HG03342 (cell line): ENCODE measurements around the gene LNX2.

Experiments
- ATAC-seq: cut with Tn5 transposase; IDR thresholded peaks from one replicate; pipeline ENCODE4 v1.9.1; 2021; ENCODE audit warnings: mild to moderate bottlenecking, moderate library complexity; ENCODE audit not compliant: unreplicated experiment

Gene LNX2

DNA sequence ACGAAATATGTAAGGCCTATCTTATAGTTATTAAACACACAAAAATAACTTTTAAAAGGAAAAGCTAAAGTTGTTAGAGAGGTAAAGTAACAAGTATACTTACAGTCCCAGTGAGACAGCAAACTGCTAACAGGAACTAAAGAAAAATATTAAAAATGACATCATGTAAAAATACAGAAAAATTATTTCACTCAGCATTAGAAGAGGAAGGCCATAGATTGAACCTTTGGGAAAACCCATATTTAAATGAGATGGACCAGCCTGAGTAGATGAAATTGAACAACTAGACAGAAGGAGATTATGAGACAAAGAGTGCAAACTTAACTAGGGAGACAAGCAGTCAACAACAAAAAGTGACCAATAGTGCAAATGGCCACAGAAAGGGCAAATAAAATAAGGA lies 49.4 kb downstream of the LNX2 start:
- ATAC-seq: no peak

DNA sequence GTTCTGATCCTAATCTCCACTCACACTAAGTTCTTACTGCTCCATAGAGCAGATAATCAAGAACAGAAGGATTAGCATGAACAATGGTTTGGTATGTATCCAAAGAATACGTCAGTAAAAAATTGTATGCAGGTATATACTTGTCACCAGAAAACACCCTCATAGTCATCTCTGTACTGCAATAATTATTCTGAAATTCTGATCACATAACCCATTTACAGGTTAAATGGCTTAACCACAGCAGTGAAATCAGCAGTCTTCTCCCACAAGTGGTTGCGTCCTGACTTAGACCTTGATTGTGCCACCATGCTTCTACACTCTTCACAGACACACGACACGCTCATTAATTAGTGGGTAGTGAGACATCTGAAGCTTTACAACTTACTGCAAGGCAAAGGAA lies 50.9 kb downstream of the LNX2 start:
- no peak for ATAC-seq

DNA sequence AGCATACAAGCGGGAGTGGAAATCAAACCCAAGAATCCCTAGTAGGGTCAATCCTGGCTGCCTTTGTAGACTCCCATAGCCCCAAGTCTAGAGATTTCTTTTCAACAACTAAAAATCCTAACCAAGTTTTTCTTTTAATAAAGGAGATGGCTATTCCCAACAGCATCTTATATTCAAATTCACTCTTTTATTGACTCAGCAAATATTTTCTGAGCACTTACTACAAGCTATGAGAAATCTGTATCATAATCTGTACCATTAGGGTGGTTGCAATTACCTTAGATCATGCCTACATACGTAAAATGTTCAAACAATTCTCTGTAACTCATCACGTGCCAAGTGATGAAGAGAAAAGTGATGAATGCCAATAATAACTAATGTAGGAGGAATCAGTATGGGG lies 54.5 kb downstream of the LNX2 start:
- ATAC-seq: no peak

DNA sequence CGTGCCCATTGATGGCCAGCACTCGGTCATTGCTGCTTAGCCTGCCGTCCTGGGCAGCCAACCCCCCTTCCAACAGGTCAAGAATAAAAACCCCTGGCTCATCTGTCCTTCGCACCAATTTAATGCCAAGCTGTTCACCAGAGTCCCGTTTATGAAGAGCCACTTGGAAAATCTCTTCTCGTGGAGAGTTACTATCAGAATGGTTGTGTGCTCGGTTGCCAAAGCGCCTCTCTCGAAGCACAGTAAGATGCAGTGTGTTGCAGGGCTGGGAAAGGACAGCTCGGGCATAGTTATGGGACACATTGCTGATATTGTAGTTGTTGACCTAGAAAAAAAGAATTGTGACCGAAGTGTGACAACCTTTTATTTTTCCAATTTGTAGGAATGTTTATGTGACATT lies 57.9 kb downstream of the LNX2 start:
- ATAC-seq: no peak

DNA sequence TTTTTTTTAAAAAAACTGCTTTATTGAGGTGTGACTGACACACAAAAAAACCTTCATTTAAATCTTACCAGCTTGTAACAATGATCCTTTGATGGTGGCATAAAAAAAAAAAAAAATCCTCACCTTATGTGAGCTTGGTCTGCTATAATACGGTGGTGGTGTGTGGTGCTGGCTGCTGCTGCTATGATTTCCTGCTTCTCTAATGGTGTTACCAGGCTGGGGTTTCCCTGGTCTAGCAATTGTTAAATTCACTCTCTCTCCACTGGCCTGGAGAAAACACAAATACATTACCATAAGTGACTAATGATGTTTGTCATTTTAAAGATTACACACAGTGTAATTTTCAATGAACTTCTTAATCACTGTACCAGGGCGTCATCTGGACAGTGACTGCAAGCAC lies 60.6 kb downstream of the LNX2 start:
- no peak for ATAC-seq

DNA sequence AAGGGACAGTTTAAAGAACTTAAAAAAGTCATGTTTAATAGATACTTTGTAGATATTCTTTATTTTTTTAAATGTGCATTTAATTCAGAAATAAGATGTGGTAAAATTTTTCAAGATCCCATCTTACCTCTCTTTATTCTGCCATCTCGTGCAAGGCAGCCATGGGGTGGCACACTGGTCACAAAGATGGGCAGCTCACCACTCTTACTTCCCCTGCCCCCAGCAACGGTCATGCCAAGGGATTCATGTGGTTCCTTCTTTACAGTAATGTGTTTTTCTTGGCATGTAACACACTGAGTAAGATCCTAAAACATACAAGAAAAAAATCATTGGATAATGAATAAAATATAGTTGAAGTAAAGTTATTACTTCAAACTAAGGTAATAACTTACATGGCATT lies 64.2 kb downstream of the LNX2 start:
- ATAC-seq: no peak

DNA sequence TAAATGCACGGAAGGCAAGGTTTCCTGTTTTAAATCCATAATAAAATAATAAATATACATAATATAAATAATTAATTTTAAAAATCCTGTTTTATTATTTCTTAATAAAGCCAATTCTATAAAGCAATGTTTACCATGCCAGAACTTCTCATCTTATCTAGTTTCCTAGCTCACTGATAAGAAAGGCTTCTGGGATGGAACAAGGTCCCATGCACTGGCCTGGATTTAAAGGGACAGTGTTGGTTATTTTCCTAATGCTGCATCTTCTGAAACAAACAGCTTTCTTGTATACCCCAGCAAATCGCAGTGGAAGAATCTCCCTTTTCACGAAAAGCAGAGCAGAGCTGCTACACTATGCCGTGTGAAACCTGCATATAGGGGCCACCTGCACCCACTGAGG lies 68.8 kb downstream of the LNX2 start:
- no peak for ATAC-seq

DNA sequence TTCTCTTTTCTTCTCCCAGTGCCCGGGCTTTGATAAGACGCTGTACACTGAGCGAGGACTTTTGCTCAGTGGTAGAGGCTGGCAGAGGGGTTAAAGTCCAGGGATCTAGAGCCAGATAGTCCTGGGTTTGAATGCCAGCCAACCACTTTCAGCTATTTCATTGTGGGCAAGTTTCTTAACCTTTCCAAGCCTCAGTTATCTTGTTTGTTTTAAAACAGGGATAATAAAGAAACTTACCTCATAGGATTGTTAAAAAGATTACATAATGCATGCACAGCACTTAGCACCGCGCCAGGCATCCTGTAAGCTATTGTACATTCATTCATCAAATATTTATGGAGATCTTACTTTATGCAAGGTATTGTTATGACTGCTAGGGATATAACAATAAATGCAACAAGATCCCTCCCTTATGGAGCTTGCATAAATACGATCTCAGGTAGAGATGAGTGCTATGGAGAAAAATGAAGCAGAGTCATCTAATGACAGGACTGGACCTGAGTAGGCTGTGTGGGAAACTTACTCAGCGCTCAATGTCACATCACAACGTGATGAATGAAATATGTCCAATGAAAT lies 70.8 kb downstream of the LNX2 start:
- ATAC-seq: no peak

DNA sequence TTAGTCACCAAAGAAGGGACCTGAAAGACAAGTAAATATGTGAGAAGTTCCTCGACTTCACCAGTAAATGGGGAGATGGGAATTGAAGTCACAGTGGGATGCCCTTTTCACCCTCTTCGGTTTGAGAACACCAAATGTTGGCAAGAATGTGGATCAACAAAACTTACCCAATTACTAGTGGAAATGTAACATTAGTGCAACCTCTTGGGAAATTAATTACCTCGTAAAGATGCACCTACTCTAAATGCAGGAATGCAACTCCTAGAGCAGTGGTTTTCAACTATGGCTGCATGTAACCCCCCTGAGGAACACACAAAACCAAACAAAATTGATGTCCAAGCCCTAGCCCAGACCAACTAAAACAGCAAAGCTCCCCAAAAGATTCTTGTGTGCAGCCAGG lies 78.1 kb downstream of the LNX2 start:
- ATAC-seq: no peak

DNA sequence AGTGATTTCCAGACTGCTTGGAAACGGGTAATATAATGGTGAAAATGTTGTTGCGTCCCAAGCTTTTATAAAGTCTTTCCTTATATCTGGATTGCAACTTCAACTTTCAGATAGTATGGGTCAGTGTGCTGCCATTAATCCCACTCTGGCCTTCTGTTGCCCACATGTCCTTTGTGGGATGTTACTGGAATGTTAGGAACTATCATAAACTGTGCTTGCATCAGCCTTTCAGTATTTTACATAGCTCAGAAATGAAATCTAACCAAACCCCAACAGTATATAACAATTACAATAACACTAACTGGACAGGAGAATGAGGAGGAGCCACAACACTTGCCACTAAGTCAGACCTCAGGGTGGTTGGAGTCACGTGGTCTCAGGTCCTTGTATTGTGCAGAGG lies 78.9 kb downstream of the LNX2 start:
- ATAC-seq: no peak

DNA sequence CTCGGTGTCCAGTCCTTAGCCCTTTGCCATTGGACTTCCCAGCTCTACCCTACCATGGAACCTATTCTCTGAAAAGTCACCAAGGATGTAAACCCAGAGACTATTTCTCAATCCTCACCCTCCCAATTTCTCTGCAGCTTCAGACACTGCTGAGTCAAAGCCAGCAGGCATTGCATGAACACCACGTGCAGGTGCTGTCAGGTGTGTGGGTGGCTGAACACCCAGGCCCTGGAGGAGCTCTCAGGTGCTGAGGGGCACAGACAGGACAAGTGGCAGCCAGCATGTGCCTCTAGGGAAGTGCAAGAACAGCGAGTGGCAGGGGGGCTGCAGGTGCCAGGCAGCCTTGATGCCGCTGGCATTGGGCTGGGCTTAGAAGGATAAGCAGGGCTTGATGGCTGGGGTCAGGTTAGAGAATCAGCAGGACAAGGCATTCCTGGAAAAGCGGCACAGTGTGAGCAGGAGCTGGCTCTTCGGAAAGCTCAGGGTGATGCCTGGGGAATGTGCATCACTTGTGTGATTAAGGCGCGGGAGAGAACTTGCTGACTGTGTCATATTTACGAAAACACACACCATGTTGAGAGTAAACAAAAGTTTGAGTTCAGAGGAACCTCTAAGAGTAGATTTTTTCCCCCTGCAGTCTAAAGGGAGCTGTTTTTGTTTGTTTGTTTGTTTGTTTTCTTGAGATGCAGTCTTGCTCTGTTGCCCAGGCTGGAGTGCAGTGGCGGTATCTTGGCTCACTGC lies 83.8 kb downstream of the LNX2 start:
- ATAC-seq: no peak

DNA sequence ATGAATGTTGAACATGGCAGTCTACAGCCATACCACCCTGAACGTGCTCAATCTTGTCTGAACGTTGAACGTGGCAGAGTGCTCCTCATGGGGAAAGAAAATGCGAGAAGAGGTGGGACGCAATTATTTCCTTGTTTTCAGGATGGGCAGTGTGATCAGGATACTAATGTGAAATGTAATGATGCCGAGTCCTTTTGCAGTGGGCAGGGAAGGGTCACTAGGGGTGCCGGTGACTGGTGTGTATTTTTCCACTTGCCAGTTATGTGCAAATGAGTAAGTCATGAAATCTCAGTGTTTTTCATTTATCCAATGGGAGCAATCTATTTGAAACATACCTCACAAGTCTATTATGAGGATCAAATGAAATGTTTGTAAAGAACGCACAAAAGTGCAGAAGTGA lies 84.8 kb downstream of the LNX2 start:
- no peak for ATAC-seq

DNA sequence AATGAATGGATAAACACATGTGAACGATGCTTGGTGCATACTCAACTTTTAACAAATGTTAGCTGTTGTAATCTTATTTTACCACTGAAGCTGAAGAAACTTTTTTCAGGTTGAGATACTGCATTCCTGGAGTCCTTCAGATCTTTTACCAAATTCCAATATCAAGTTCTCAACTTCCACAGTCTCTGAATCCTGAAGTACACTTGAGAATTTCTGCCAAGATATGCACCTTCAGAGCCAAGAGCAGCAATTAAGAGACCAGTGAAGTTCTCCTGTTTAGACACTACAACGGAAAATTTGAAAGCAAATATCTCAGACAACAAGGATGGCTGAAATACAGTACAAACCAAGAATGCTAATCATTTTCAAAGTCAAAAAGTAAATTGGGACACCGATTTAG lies 85.3 kb downstream of the LNX2 start:
- no peak for ATAC-seq

DNA sequence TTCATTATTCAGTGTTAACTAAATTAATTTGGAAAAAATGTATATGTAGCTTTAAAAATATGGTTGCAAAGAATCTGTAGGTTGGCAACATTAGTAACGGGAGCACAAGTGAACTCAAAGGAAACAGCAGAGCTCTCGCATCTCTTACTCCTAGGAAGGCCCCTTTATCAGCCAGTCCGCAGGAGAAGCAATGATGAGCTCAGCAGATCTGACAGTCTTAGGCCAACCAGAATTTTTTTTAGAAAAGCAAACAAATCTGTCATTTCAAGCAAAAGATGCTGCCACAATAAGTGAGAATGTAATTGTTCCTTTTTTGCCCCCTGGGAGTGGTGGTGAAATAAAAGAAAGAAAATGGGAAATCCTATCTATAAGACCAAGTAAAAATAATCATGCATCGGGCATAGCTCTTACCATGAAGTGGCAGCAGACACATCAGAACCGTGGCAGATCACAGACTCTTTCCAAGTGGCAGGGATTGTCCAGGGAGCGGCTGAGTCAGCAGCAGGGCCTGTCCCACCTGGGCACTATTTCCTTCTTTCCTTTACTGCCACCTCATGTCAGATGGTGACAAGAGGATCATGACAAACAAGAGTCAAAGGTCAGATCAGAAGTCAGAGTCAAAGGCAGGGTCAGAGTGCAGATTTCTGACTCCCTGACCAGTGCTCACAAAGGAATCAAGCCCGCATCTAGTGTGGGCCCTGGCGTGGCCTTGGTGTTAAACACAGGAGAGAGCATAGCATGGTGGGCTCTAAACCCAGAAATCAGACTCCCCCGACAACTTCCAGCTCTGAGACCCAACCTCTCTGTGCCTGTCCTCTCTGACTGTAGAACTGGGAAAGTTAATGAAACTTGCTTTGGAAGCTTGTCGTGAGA lies 86.0 kb downstream of the LNX2 start:
- no peak for ATAC-seq

DNA sequence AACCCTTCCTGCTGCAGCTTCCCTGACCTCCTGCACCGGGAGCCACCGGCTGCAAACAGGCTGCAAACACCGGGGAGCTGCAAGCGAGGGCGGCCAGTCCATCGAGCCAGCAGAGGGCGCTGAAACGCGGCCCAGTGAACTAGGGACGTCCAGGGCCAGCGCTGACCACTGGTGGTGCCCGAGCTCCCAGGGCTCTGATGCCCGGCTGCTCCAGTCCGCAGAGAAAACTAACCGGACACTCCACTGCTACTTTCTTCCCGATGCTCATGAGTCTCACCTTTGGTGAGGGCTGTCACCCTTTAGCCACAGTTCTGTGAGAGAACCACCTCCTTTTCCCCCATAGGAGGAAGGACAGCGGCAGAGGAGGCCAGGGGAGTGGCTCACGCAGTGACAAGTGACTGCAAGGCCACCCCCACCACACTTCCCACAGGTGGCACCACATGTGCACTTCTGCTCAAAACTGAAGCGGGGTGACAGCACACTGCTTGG lies 87.1 kb downstream of the LNX2 start:
- no peak for ATAC-seq

DNA sequence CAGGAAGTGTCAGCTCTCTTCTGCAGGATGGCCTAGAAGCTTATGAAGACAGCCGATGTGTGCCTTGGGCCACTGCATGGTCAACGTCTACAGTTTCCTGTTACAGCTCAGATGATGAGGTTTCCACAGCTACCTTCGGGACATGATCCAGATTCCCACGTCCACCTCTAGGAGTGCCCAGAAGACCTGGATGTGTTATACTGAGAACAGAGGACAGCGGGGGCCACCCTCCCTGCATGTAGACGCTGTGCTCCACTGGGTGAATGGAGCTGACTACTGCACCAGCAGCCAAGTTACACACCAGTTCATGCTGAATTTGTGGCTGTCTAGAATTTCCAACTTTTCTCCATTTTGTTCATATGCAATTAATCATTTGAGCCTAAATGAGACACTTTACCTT lies 91.4 kb downstream of the LNX2 start:
- no peak for ATAC-seq

DNA sequence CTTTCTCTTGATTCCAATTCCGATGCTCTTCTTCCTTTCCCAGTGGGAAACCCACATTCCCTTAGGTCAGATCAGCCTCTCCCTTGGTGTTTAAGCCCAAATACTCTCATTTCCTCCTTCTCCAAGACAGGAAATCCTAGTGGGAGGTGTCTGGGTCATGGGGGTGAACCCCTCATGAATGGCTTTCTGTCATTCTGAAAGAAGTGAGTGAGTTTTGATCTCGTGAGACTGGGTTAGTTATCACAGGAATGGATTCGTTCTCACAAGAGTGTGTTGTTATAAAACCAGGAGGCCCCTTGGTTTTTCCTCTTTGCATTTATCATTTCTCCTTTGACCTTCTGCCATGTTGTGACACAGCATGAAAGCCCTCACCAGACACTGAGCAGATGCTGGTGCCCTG lies 93.8 kb downstream of the LNX2 start:
- no peak for ATAC-seq

DNA sequence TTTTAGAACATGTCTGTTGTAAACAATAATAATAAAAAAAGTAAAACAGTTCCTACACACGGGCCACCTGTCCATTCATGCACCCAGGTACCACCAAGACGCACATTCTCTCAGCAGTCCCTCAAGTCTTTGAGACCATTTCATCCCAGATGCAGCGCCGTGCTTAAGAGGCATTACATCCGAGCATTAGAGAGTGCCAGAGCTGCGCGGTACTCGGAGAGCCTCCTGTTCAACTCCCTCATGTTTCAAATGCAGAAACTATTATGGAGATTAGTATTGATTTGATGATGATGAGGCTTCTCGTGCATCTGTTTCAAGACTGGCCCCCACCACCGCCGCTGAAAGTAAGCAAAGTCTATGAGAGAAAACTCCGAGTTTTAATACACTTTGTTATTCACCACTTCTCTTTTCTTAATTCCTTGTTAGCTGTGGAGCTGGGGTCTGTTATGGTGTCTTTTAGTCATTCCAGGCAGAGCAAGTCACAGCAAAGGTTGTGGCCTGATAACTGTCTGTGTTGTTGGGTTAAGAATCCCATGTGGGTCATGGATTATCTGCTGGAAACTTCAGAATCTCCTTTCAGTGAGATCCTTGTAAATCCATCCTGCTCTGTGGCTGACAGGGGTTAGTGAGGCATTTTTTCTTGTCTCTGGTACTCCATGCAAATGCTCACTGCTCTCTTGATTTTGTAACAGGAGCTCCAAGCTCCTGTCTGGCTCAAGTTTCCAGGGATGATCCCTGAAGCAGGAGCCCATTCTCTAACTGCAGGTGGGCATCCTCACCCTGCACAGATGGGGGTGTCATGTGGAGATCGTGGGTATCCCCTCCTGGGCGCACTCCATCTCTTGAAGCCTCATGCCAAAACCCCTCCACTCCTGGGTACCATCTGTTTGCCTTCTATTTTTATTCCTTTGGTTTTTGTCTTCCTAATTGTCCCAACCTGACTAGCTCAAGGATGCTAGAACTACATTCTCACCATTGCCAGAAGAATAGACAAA lies 95.1 kb downstream of the LNX2 start:
- ATAC-seq: no peak

DNA sequence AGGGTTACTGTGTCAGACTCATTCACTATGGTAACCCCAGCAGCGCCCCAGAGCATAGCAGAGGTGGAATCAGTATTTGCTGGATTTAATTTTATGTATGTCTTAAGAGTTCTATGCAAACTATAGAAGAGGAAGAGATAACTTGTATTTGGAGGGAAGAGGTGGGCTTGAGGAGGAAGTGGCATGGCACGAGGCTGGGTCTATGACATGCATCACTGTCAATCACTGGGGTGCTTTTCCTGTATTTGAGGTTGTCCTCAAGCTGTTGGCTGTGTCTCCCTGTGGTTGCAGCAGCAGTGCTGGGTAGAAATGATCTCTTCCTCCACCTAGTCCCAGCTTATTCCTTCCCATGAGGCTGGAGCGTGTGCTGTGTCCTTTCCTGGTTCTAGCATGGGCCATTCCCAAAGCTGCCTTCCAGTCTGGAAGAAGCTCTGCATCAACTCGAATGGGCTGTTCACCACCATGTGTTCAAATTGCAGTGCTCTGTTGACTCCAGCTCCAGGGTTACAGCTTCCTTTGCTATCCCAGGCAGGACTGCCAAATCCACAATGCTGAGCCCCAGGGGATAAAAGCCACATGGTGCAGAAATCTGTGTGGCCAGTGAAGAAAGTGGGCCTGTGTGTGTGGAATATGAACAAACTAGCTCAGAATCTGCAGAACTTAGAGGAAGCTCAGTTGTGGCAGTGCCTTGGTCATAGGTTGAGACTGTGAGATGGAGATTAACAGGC lies 96.8 kb downstream of the LNX2 start:
- no peak for ATAC-seq

DNA sequence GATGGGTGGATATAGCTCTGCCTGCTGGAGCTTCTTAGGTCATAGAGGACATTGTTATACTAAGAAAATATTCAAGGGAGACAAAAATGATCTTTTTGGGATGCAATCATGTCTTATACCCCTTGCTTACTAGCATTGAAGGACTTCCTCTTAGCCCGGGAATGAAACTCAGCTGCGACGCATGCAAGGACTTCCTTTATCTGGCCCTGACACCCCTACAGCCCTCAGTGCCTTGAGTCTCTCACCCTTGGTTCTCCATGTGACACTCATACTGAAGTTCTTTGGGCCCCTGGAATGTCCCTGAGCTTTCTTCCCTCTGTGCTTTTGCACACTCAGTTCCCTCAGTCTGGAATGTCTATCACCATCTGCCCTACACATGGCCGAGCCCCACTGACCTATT lies 97.5 kb downstream of the LNX2 start:
- no peak for ATAC-seq
